ENCODE results near the gene IDH2.

DNA sequence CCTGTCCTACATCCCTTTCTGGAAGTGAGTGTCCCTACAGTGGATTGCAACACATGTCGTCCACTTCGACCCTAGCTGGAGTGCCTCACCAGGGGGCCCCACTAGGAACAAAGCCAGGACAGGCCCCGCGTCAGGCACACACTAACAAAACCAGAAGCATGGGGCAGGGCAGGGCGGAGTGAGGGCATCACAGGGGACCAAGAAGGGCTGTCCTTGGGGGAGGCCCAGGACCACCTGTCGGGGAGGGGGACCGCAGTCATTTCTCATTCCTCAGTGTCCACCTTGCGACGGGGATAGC, 21.9 kb downstream of the IDH2 start:
- TF ChIP-seq FOXA1 (IDR thresholded peaks at IDR 0.05): no peak
- TF ChIP-seq, protein P1, sequence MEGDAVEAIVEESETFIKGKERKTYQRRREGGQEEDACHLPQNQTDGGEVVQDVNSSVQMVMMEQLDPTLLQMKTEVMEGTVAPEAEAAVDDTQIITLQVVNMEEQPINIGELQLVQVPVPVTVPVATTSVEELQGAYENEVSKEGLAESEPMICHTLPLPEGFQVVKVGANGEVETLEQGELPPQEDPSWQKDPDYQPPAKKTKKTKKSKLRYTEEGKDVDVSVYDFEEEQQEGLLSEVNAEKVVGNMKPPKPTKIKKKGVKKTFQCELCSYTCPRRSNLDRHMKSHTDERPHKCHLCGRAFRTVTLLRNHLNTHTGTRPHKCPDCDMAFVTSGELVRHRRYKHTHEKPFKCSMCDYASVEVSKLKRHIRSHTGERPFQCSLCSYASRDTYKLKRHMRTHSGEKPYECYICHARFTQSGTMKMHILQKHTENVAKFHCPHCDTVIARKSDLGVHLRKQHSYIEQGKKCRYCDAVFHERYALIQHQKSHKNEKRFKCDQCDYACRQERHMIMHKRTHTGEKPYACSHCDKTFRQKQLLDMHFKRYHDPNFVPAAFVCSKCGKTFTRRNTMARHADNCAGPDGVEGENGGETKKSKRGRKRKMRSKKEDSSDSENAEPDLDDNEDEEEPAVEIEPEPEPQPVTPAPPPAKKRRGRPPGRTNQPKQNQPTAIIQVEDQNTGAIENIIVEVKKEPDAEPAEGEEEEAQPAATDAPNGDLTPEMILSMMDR (IDR thresholded peaks at IDR 0.05; ENCODE audit: low read depth, low read length, missing input control): no peak
- TF ChIP-seq GABPA (IDR thresholded peaks at IDR 0.05 in 1 of 2, conservative IDR thresholded peaks at IDR 0.05 in 1 of 2): no peak
- TF ChIP-seq RXRA (IDR thresholded peaks at IDR 0.05): no peak
- TF ChIP-seq, protein P2, sequence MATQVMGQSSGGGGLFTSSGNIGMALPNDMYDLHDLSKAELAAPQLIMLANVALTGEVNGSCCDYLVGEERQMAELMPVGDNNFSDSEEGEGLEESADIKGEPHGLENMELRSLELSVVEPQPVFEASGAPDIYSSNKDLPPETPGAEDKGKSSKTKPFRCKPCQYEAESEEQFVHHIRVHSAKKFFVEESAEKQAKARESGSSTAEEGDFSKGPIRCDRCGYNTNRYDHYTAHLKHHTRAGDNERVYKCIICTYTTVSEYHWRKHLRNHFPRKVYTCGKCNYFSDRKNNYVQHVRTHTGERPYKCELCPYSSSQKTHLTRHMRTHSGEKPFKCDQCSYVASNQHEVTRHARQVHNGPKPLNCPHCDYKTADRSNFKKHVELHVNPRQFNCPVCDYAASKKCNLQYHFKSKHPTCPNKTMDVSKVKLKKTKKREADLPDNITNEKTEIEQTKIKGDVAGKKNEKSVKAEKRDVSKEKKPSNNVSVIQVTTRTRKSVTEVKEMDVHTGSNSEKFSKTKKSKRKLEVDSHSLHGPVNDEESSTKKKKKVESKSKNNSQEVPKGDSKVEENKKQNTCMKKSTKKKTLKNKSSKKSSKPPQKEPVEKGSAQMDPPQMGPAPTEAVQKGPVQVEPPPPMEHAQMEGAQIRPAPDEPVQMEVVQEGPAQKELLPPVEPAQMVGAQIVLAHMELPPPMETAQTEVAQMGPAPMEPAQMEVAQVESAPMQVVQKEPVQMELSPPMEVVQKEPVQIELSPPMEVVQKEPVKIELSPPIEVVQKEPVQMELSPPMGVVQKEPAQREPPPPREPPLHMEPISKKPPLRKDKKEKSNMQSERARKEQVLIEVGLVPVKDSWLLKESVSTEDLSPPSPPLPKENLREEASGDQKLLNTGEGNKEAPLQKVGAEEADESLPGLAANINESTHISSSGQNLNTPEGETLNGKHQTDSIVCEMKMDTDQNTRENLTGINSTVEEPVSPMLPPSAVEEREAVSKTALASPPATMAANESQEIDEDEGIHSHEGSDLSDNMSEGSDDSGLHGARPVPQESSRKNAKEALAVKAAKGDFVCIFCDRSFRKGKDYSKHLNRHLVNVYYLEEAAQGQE (IDR thresholded peaks at IDR 0.05): no peak
- TF ChIP-seq JUND (IDR thresholded peaks at IDR 0.05): no peak
- TF ChIP-seq, protein P3, sequence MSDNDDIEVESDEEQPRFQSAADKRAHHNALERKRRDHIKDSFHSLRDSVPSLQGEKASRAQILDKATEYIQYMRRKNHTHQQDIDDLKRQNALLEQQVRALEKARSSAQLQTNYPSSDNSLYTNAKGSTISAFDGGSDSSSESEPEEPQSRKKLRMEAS (IDR thresholded peaks at IDR 0.05): no peak
- no peak for TF ChIP-seq RAD21 (IDR thresholded peaks at IDR 0.05)

Data from liver (tissue), 3 donors.